H4 (cell line): ENCODE results near the gene AQP2. TPM values are rescaled to one million over a fixed set of nuclear protein-coding genes. Genes with fewer than 3 reads are reported as not detected.

Experiments
- DNase-seq: peaks from one replicate; pipeline ENCODE4 v3.0.0-alpha.2; 2015; ENCODE audit warnings: low spot score
- total RNA-seq: library from RNA; depleted of rRNA; stranded (reverse); fragments of >200 nt; shearing (Covaris generic); gene quantifications from 2 replicates; pipeline ENCODE4 v1.2.3, GENCODE V29; 2014

Gene AQP2
- total RNA-seq, 1 experiment from 2014 or later, result not detected

DNA sequence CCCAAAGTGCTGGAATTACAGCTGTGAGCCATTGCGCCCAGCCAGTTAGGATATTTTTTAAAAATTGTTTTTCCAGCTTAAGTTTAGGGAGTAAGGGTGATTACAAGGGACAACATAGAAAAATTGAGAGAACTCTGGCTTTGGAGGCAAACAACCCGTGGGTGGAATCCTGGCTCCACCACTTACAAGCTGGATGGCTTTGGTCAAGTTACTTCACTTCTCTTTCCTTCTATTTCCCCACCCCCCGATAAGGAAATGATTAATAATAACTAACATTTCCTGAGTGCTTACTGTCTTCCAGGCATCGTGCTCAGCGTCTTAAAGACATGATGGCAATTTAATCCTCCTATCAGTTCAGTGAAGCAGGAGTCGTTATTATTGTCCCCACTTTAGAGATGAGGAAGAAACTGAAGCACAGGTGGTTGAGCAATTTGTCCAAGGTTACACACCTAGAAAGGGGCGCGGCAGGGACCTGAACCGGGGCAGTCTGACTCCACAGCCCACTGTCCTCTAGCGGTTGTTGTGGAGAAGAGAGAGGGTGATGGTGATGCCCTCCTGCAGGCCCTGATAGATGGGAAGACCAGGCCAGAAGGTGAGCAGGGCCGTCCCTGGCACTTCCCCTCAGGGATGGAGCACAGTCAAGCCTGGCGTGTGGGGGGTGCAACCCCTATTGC is 30.2 kb upstream of the AQP2 start:
- DNase-seq, result no peak

DNA sequence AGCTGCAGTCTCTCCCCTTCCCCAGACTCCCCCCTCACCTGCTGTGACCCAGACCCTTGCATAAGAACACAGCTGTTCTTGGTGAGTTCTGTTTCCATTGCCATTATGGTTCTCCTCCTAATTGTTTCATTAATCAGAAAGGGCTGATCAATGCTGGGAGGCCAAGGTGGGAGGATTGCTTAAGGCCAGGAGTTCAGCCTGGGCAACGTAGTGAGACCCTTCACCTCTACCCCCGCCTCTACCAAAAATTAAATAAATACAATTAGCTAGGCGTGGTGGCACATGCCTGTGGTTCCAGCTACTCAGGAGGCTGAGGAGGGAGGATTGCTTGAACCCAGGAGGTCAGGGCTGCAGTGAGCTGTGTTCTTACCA is 29.6 kb upstream of the AQP2 start:
- DNase-seq, result no peak

DNA sequence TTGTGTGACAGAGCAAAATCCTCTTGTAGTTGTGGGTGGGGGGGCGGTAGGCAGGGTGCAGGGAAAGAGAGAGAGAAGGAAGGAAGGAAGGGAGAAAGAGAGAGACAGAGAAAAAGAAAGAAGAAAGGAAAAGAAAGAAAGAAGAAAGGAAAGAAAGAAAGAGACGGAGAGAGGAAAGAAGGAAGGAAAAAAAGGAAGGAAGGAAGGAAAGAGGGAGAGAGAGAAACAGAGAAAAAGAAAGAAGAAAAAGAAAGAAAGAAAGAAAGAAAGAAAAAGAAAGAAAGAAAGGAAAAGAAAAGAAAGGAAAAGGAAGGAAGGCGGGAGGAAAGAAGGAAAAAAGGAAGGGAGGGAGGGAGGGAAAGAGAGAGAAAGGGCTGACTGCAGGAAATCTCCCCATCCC is 29.2 kb upstream of the AQP2 start:
- DNase-seq, result no peak

DNA sequence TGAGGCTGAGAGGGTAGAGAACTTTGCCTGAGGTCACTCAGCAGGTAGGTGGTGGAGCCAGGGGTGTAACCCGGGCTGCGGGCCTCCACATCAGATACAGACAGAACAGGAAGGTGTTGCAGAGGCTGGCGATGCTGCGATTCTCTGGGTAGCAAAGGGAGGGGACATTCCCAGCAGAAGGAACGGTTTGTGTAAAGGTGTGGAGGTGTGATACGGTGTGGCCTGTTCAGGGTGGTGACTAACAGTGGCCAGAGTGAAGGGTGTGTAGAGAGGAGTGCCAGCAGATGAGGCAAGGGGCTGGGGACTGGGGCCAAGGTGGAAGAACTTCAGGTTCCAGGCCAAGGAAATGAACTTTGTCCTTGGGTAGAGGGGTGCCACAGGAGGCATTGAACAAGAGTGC is 28.6 kb upstream of the AQP2 start:
- no peak for DNase-seq

DNA sequence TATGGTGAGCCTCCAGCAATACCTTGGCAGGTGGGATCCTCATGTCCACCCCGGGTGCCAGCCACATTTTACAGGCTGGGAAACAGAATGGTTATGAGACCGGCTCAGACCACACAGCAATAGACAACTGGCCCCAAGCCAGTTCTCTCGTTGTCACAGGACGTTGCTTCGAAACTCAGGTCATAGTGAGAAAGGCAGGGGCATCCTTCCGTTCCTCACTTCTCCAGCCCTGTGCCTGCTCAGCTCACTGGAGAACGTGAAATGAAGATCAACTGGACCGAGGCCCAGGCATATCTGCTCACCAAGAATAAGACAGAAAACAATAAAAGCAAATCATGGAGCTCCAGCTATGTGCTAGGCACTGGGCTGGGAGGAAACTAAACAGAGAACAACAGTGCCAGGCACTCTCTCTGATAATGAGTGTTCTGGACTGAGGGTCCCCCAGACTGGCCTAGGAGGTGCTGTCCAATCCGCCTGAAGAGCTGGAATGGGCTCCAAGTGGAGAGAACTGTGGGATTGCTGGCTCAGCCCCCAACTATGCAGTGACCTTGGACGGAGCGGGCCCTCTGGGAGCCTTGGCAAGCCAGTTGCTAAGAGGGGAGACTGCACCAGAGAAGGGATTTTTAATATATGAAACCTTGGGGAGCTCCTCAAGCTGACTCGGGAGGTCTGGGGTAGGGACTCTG is 28.0 kb upstream of the AQP2 start:
- no peak for DNase-seq

DNA sequence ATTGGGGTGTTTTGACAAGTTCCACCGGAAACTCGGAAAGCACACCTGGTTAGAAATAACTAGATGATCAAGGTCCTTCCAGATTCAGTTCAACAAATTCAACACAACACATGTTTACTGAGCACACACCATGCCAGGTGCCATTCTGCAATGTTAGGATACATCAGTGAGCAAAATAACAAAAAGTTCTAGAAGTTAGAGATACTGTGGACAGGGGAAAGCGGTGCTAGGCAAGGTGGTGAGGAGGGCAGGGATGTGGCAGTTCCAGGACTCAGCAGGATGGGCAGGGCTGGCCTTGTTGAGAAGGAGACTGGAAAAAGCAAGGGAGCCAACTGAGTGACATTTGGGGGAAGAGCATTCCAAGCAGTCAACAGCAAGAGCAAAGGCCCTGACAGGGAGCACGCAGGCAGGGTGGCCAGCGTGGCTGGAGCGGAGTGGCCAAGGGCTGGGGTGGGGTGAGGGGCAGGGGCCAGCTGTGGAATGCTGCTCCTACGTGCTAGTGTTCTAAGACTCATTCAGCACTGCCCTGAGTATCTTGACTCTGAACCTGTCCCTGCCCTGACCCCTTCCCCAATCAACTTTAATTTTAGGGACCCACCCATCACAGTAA is 27.4 kb upstream of the AQP2 start:
- no peak for DNase-seq

DNA sequence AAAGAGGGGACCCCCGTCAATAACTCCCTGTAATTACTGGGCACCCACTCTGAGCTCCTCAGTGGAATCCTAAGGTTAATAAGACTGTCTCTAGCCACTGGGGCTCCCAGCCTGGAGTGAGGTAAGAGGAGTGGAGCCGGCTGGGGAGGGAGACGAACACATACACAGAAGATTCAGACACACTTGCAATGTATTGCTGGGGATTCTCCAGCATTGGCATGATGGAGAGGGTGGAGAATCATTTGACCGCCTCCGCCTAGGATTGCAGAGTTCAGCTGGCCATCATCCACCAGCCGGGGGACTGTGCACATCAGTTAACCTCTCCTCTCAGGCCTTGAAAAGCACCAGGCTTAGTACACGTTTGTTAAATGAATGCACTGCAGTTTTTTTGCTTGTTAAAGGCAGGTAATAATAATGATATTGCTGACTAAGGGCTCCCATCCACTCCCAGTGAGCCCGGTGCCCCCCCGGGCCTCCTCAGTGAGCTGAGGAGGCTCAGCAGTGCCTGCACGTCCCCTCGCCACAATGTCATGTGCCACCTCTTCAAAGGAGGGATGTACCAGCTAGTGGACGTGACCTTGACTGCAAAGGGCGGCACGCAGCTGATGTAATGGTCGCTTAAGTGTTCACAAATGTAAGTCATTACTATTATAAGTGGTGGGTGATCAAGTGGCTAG is 26.5 kb upstream of the AQP2 start:
- DNase-seq, result no peak

DNA sequence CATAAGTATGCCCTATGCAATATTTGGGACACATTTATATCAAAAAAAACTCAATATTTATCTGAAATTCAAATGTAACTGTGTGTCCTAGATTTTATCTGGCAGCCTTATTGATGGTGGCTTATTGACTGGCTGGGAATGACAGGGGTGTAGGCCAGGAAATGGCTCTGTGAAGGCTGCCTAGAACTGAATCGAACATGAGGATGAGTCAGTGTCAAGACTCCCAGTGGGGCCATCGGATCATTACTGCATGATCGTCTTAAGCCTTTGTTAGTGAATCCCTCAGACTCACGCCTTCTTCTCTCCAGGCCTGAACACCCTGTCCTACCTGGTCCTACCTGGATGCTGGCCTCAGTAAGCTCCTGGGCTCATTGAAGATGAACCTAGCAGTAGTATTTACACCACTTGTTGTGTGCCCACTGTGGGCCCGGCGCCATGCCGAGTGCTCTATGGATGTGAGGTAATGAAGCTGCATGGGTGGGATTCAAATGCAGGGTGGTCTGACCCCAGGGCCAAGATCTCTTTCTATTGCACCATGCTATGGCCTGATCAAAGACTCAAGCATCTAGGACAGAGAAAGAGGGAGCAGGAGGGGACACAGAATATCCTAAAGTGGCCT is 25.8 kb upstream of the AQP2 start:
- no peak for DNase-seq

DNA sequence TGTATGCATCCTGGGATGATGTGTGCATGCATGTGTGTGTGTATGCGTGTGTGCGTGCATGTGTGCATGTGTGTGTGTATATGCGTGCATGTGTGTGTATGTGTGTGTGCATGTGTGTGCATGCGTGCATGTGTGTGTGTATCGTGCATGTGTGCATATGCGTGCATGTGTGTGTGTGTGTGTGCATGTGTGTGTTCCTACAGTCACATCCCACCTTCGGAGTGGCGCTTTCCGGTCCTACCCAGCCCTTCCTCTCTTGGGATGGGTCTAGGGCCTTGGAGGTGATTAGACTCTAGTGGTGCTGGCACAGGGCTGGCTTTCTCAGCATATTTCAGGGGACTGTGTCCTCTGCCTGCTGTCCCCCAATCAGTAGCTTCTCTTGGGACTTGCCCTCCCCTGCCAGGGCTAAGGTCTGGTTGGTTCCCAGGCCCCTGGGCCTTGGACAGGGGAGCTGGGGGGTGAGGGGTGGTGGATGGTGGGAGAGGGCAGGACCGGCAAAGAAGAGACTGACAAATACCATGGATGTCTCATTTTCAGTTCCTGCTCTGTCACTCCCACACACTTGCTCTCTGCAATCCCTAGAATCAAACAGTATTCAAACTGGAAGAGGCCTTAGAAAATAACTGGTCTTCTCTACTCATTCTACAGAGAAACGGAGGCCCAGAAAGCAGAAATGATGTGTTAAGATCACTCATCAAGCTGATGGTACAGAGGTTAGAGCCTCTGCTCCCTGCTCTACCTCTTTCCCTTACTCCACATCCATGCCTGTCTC is 24.9 kb upstream of the AQP2 start:
- no peak for DNase-seq

DNA sequence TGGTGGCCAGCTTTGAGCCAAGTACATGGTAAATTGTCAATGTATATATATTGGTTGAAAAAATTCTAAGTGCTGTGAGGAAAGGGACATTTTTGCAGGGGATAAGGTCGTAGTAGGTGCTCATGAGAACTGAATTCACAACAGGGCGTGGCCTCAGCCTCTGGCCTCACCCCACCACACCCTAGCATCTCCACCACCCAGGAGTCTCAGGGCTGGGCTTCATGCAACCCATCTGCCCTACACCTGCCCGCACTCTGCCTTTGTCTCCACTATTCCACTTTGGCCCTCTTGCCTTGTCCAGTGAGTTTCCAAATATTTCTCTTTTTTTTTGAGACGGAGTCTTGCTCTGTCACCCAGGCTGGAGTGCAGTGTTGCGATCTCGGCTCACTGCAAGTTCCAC is 22.1 kb upstream of the AQP2 start:
- no peak for DNase-seq

DNA sequence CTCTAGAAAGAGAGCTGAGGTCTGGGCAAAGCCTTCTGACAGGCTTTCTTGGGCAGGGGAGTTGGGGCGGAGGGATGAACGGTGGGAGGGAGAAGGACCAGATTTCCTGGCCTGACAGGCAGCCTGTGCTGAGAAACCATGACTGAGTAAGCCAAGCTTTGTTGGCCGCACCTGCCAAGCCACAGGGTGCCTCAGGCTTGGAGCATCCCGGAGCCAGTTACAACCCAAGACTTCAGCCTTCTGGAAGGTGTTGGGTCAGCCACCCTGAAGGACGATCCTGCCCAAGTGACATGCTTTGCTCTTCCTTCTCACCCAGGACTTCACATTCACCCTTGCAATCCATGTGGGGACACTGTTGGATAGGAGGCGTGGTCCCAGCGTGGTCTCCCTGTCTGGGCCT is 21.0 kb upstream of the AQP2 start:
- DNase-seq, result no peak

DNA sequence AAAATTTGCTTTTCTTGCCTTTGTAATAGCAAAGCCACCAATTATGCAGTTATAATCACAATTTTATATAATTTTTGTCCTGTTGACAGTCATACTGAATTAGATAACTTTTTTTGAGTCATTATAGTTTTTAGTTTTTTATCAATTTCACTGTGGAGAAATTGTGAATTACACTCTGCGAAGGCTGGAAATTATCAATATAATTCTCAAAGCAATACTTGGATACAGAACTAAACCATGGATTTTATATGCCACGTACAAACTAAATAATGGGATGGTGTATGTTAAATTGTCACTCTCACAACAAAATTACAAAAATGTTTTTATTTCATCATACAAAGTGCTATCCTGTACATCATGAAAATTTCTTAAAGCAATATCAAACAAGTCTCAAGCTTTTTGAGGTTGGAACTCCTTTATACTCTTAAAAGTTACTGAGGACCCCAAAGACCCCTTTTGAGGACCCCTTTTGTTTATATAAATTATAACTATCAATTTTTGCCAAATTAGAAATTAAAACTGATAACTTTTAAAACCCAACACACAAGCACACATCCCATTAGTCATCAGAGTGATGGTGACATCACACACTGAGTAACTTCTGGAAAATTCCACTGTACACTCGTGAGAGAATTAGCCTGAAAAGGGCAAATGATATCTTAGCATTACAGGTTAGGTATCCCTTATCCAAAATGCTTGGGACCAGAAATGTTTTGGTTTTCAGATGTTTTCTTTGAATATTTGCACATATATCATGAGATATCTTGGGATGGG is 19.8 kb upstream of the AQP2 start:
- DNase-seq, result no peak

DNA sequence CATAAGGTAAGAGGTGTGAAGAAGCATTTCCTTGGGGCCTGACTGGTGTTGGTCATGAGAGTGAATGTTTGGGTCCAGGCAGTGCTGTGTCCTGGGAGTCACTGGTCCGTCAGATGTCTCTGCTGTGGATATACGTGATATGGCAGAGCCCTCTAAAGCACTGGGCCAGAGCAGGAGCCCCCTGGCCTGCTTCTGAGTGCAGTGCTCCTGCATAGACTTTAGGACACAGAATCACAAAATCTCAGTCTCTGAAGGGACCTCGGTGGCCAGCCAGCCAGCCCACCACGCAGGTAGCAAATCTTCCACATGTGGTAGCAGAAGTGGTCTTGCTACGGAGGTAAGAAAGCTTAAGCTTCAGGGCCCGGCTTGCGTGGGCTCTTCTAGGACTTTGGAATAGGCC is 18.5 kb upstream of the AQP2 start:
- no peak for DNase-seq

DNA sequence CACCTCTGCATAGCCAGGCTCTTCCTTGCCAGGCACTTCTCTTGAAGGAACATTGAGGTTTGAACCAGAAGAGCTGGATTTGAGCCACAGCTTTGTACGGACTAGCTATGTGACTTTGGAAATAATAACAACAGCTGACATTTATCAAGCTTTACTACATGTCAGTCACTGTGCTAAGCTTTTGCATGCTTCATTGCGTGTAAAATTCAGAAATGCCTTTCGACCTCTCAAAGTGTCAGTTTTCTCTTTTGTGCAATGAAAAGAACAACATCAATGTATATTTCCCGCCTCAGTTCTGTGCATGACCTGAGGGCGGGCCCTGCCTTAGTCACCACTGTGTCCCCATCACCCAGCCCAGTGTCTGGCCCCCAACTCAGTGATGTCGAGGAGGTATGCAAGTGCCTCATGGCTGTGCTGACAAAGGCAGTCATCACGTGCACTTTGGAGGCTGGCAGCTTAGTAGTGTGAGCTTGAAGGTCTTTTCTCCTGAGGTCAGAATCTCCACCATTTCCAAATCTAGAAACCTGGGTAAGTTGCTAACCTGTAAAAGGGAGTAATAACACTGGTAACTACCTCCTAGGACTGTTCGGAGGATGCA is 17.9 kb upstream of the AQP2 start:
- no peak for DNase-seq

DNA sequence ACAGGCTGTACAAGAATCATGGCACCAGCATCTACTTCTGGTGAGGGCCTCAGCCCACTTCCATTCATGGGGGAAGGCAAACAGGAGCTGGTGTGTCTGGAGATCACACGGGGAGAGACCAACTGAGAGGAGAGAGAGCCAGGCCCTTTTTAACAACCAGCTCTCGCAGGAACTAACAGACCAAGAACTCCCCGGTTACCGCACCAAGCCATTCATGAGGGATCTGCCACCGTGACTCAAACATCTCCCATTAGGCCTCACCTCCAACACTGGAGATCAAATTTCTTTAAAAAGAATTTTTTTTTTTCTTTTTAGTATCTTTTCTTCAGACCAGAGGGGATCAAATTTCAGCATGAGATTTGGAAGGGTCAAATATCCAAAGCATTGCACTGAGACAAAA is 16.7 kb upstream of the AQP2 start:
- no peak for DNase-seq

DNA sequence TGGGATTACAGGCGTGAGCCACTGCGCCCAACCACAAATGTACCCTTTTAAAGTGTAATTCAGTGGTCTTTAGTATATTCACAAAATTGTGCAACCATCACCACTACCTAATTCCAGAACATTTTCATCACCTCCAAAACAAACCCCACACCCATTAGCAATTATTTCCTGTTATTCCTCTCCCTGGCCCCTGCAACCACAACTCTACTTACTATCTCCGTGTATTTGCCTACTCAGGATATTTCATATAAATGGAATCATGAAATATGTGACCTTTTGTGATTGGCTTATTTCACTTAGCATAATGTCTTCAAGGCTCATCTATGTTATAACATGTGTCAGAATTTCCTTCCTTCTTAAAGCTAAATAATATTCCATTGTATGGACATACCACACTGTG is 16.0 kb upstream of the AQP2 start:
- DNase-seq, result no peak

DNA sequence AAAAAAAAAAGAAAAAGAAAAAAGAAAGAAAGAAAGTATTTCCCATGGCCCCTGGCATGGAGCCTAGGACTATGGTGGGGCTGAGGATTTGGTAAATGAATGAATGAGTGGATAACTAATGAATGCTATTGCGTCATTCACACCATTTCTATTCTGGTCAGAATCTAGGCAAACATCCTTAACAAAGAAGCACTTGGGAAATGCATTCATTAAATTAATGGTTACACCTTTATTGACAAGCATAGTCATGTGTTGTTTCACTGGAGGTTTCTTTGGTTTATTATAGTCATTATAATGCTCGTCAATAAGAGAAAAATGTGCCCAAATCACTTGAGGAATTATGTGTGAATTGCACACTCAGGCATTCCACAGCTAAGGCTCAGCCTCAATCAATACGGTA is 13.6 kb upstream of the AQP2 start:
- no peak for DNase-seq

DNA sequence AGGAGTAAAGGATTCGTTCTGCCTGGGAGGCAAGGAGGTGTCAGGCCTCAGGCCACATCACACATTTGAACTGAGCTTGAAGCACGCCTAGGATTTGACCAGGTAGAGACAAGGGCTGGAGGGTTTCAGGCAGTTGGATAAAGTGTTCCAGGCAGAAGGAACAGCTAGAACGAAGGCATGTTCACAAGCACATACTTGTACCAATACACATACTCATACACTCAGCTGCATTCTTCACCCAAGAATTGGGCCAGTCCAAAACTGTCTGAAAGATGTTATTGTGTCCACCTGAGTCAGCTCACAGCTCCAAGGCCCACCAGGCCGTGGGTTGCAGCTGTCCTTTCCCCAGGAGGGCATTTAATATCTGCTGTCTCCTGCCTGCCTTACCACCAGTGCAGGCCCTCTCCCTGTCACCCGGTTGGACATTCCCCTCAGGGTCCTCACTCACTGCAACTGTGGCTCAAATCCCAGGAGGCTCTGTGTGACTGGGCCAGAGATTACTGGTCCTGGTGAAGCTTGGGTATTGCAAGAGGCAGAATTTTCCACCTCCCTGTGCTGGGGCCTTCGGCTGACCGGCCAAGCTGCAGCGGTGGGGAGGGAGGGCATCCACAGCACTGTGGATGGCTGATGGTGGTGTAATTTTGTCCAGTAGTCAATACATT is 12.8 kb upstream of the AQP2 start:
- DNase-seq, result no peak

DNA sequence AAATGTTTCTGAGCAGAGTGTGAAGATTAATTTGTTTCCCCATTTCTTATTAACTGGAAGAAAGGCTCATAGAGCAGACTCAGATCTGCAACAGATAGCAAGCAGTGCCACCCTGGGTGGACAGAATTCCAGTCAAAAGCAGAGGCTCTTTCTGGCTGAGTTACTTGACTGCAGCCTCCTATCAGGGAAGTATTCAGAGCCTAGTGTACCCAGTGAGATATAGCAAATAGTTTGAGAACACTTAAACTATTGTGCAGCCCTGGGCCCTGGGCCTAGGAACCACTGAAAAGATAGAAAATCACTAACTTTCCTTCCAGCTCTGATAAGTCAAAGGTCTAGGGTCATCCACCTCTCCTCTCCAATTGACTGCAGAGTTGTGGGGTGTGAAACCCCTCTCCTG is 11.2 kb upstream of the AQP2 start:
- no peak for DNase-seq

DNA sequence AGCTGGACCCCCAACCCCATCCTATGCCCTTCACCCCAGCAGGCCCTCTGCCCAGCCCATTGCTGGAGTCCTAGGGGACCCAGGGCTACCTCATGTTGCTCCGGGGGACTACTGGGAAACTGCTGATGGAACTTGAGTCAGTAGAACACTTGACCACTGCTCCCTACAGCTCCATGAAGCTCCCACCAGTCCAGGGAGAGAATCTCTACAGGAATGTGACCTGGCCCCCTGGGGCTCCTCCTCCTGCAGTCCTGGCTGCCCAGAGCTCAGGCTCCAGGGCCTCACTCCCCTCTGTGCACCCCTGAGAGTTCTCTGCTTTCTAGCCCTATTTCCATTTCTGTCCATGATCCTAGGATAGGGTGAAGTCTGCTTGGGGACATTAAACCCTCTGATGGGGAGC is 10.8 kb upstream of the AQP2 start:
- no peak for DNase-seq
